Effector memory CD8-positive, alpha-beta T cell (primary cell): ENCODE data around the gene PLCH1.

Experiments
- ATAC-seq: fragments of 150-1000 bp; cut with Tn5 transposase; replicated peaks from 2 replicates; pipeline ENCODE4 v1.10.0; 2021; ENCODE audit warnings: mild to moderate bottlenecking, moderate library complexity
- DNase-seq, 3 experiments: peaks; one replicate each; pipeline ENCODE4 v3.0.0; 2021
- H3K27ac Mint-ChIP-seq, 2 donors: one replicate each; pipeline ENCODE4 v1.8.0; 2022; ENCODE audit warnings: mild to moderate bottlenecking in 2 of 2, mixed read lengths in 2 of 2, moderate library complexity in 2 of 2
- H3K27me3 Mint-ChIP-seq, 2 donors: one replicate each; pipeline ENCODE4 v1.8.0; 2022; ENCODE audit warnings: mixed read lengths in 2 of 2
- H3K36me3 Mint-ChIP-seq: one replicate; pipeline ENCODE4 v1.8.0; 2022; ENCODE audit warnings: mild to moderate bottlenecking, moderate library complexity, mixed read lengths; ENCODE audit not compliant: insufficient read depth
- H3K4me1 Mint-ChIP-seq, 2 donors: one replicate each; pipeline ENCODE4 v1.8.0; 2022; ENCODE audit warnings: low read depth in 2 of 2, mixed read lengths in 2 of 2
- H3K4me3 Mint-ChIP-seq, 2 donors: one replicate each; pipeline ENCODE4 v1.8.0; 2022; ENCODE audit warnings: mild to moderate bottlenecking in 2 of 2, mixed read lengths in 2 of 2, moderate library complexity in 2 of 2
- H3K9me3 Mint-ChIP-seq, 2 donors: one replicate each; pipeline ENCODE4 v1.8.0; 2022; ENCODE audit warnings: mixed read lengths in 2 of 2

PLCH1 gene

GRCh38 chr3:155424323-155424710 is 320.6 kb downstream of the PLCH1 start:
- no peak overlapping the region for H3K4me3 Mint-ChIP-seq
- no peak overlapping the region for H3K27ac Mint-ChIP-seq
- H3K36me3 Mint-ChIP-seq: no peaks in the 10 kb centered on the region
- DNase-seq (no peak), ATAC-seq (no peak)
- H3K4me1 Mint-ChIP-seq: no peaks in the 10 kb centered on the region
- peaks cover 0 to 3% of the 10 kb centered on the region in 2 donors for H3K9me3 Mint-ChIP-seq
- peaks cover 0 to 10% of the 10 kb centered on the region in 2 donors for H3K27me3 Mint-ChIP-seq

GRCh38 chr3:155423526-155424322 is 321.1 kb downstream of the PLCH1 start:
- peaks cover 0 to 3% of the 10 kb centered on the region in 2 donors for H3K9me3 Mint-ChIP-seq
- no peaks in the 10 kb centered on the region for H3K36me3 Mint-ChIP-seq
- ATAC-seq: no peak
- peaks cover 0 to 10% of the 10 kb centered on the region in 2 donors for H3K27me3 Mint-ChIP-seq
- no peak overlapping the region for H3K4me3 Mint-ChIP-seq
- DNase-seq: no peak
- H3K4me1 Mint-ChIP-seq: no peaks in the 10 kb centered on the region
- H3K27ac Mint-ChIP-seq: no peak overlapping the region

DNA sequence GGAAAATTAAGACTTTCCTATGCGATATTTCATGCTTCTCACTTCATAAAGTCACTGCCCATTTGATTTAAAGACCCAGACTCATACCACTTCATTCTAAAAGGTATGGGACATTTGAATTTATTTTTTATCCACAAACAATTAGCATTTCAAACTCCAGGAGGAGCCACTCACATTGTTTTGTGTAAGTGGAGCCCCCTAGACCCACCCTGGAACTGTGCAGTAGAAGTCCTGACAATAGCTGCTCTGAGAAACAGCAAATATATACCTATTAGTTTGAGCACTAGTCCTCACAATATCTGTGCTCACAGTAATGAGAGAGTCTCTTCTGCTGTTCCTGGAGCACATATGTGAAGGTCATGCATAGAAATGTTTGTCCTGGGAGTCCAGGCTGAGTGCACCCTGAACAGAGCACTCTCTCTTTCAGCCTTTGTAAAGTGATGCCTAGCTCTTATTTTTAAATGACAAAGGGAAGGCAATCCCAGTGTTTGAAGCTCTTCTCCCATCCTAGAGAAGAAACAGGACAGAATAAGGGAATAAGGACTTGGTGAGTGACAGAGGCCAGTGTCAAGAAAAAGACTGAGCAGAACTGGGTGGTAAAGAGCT is 323.9 kb downstream of the PLCH1 start:
- no peaks in the 10 kb centered on the region for H3K36me3 Mint-ChIP-seq
- H3K27me3 Mint-ChIP-seq: peaks cover 0 to 20% of the 10 kb centered on the region in 2 donors
- no peak overlapping the region for H3K4me3 Mint-ChIP-seq
- ATAC-seq: no peak
- H3K4me1 Mint-ChIP-seq: no peaks in the 10 kb centered on the region
- H3K9me3 Mint-ChIP-seq: peaks cover 0 to 3% of the 10 kb centered on the region in 2 donors
- DNase-seq: no peak
- H3K27ac Mint-ChIP-seq: no peak overlapping the region

DNA sequence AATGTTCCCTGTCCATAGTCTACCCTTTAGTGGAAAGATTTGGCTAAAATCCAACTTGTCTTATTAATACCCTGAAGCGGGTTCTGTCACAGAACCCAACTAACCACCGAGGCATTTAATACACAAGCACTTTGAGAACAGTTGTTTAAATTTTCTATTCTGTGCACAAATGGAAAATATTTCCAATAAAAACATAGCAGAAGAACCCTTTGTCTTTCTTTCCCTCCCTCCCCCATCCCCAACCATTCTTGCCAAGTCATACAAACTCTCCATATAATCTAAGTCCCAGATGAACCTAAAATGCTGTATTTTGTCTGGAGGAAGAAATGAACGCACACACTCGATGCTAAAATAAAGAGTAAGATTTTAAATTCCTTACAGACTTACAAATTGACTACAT is 324.5 kb downstream of the PLCH1 start:
- no peak for ATAC-seq
- Mint-ChIP-seq H3K27me3 (peaks cover 0 to 21% of the 10 kb centered on the region in 2 donors), H3K4me3 (no peak overlapping the region), H3K4me1 (no peaks in the 10 kb centered on the region), H3K27ac (no peak overlapping the region), H3K9me3 (peaks cover 0 to under 1% of the 10 kb centered on the region in 2 donors), H3K36me3 (no peaks in the 10 kb centered on the region)
- DNase-seq: no peak

DNA sequence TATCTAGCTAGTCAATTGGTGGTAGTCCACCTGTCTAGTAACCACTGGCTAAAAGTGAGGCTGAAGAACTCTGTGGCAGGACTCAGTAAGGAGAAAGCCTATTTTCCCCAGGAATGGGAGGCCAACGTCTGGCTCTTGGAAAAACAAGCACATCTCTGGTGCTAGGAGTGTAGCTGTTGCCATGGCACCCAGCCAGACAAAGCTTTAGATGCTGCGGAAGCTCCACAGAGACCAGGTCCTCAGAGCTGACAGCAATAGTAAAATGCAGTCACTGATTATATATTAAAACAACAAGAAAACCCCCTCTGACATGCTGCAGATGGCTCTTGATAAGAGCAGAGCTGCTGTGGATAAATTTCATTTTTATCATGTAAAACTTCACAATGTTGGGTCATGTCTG is 326.5 kb downstream of the PLCH1 start:
- H3K36me3 Mint-ChIP-seq: no peaks in the 10 kb centered on the region
- ATAC-seq (no peak), DNase-seq (no peak)
- peaks cover 0 to 21% of the 10 kb centered on the region in 2 donors for H3K27me3 Mint-ChIP-seq
- no peak overlapping the region for H3K27ac Mint-ChIP-seq
- H3K9me3 Mint-ChIP-seq: no peaks in the 10 kb centered on the region
- H3K4me3 Mint-ChIP-seq: no peak overlapping the region
- H3K4me1 Mint-ChIP-seq: no peaks in the 10 kb centered on the region

- Mint-ChIP-seq H3K9me3 (no peaks in the 10 kb centered on the region), H3K27me3 (peaks cover 0 to 21% of the 10 kb centered on the region in 2 donors), H3K36me3 (no peaks in the 10 kb centered on the region), H3K4me1 (no peaks in the 10 kb centered on the region), H3K4me3 (no peak overlapping the region), H3K27ac (no peak overlapping the region)
- ATAC-seq: no peak
- no peak for DNase-seq
Observed at GRCh38 chr3:155417119-155417517, 327.8 kb downstream of the PLCH1 start.

DNA sequence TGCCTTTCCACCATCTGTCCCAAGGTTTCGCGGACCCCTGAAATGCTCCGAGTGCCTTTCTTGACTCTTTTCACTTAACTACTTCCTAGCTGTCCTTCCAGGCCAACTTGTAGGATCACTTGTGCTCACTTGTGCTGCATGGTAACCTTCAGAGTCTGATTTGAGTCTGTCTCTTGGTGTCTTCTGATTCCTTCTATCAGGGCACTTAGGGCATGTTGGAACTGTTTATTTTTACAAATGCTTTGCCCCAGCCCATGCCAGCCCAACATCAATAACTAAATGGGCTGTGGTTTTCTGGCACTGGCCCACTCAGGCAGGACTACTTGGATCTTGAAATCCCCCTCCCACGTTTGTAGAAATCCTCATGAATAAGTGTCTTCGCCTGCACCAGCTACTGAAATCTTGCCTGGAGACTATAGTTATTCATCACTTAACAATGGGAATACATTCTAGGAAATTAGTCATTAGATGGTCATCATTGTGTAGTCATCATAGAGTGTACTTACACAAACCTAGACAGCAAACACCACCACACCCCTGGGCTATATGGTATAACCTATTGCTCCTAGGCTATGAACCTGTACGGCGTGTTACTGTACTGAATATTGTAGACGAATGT is 328.3 kb downstream of the PLCH1 start:
- ATAC-seq: no peak

DNA sequence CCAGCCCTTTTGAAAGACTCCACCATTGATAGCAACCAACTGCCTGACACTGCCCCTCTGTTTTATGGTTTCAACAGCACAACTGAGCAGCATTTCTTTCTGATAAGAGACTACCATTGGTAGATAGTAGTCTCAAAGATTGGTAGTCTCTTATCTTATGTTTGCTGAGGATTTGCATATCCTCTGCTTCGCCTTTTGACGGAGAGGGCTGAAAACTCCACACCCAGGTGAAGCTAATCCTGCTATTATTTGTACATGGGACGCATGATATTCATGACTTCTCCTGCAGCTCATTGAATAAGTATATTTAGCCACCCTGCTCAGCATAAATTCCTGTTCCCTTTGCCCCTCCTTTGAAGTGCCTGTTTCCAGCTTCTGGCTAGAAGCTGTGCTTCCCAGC is 332.0 kb downstream of the PLCH1 start:
- H3K9me3 Mint-ChIP-seq: no peaks in the 10 kb centered on the region
- H3K27me3 Mint-ChIP-seq: peaks cover 0 to 11% of the 10 kb centered on the region in 2 donors
- H3K4me3 Mint-ChIP-seq: no peak overlapping the region
- no peak overlapping the region for H3K27ac Mint-ChIP-seq
- DNase-seq: no peak
- no peak for ATAC-seq
- no peaks in the 10 kb centered on the region for H3K4me1 Mint-ChIP-seq
- no peaks in the 10 kb centered on the region for H3K36me3 Mint-ChIP-seq

More for the DNA sequence above, 328.3 kb downstream of the PLCH1 start:
- H3K4me1 Mint-ChIP-seq: no peaks in the 10 kb centered on the region
- H3K27me3 Mint-ChIP-seq: peaks cover 0 to 19% of the 10 kb centered on the region in 2 donors
- no peak overlapping the region for H3K4me3 Mint-ChIP-seq
- no peaks in the 10 kb centered on the region for H3K36me3 Mint-ChIP-seq
- no peaks in the 10 kb centered on the region for H3K9me3 Mint-ChIP-seq
- no peak for DNase-seq
- H3K27ac Mint-ChIP-seq: no peak overlapping the region

- no peaks in the 10 kb centered on the region for H3K4me1 Mint-ChIP-seq
- H3K4me3 Mint-ChIP-seq: no peak overlapping the region
- peaks cover 0 to 7% of the 10 kb centered on the region in 2 donors for H3K27me3 Mint-ChIP-seq
- no peaks in the 10 kb centered on the region for H3K9me3 Mint-ChIP-seq
- no peak for DNase-seq
- ATAC-seq: no peak
- H3K27ac Mint-ChIP-seq: no peak overlapping the region
- no peaks in the 10 kb centered on the region for H3K36me3 Mint-ChIP-seq
Observed at GRCh38 chr3:155411500-155412223, 333.2 kb downstream of the PLCH1 start.

GRCh38 chr3:155409336-155409735 is 335.5 kb downstream of the PLCH1 start:
- no peak for DNase-seq
- Mint-ChIP-seq H3K4me1 (no peaks in the 10 kb centered on the region), H3K4me3 (no peak overlapping the region), H3K9me3 (no peaks in the 10 kb centered on the region), H3K27ac (no peak overlapping the region), H3K27me3 (no peaks in the 10 kb centered on the region), H3K36me3 (no peaks in the 10 kb centered on the region)
- ATAC-seq: no peak

GRCh38 chr3:155407971-155408370 is 336.9 kb downstream of the PLCH1 start:
- Mint-ChIP-seq H3K9me3 (no peaks in the 10 kb centered on the region), H3K27me3 (no peaks in the 10 kb centered on the region), H3K4me1 (no peaks in the 10 kb centered on the region), H3K27ac (no peak overlapping the region), H3K36me3 (peaks cover 2% of the 10 kb centered on the region), H3K4me3 (no peak overlapping the region)
- DNase-seq (no peak), ATAC-seq (no peak)

DNA sequence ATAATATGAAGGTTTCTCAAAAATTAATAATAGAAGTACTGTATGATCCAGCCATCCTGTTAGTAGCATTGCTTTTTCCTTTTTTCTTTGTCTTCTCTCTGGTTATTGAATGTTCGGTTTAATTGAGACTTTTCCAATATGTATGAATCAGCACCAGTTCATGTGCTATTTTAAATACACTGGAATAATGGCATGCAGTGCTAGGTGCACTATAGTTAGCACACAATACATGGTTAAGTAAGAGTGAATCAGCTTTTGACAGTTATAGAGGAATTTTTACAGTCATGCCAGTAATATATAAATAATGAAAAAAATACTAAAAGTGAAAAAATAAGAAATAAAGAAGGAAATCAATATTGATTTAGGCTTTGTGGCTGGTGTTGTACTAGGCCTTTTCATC is 337.5 kb downstream of the PLCH1 start:
- DNase-seq: no peak
- Mint-ChIP-seq H3K36me3 (peaks cover 2% of the 10 kb centered on the region), H3K27me3 (no peaks in the 10 kb centered on the region), H3K9me3 (no peaks in the 10 kb centered on the region), H3K4me3 (no peak overlapping the region), H3K27ac (no peak overlapping the region), H3K4me1 (no peaks in the 10 kb centered on the region)
- ATAC-seq: no peak

- H3K4me1 Mint-ChIP-seq: no peaks in the 10 kb centered on the region
- H3K4me3 Mint-ChIP-seq: no peak overlapping the region
- no peak overlapping the region for H3K27ac Mint-ChIP-seq
- ATAC-seq (no peak), DNase-seq (no peak)
- no peaks in the 10 kb centered on the region for H3K9me3 Mint-ChIP-seq
- H3K36me3 Mint-ChIP-seq: peaks cover 2% of the 10 kb centered on the region
- H3K27me3 Mint-ChIP-seq: no peaks in the 10 kb centered on the region
Observed at GRCh38 chr3:155404486-155404885, 340.4 kb downstream of the PLCH1 start.
